T-helper 2 cell (primary cell): ENCODE measurements around the gene APLN.
A peak's percentile ranks its signal among the peaks of the same experiment; 100 is the strongest.

ENCODE experiments used
- DNase-seq, 5 experiments: peaks; one replicate each; pipeline versions ENCODE4 v3.0.0 to v3.0.0-alpha.2; 2012 to 2022

APLN gene

DNA sequence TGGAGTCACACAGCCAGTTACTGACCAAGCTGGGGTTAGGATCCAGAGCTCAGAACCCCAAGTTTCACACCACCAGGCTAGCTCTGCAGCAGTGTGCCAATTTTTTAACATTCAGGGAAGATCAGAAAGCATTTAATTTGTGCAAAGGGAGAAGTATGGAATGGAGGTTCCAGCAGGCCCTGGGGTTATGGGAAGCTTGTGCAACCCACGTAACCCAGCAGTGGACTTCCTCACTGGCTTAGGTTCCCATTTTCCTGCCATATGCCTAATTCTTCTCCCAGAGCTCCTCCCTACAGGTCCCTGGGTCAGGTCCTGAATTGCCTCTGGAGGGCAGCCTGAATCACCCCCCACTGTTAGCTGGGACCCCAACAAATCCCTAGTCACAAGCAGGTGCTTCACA lies 14.0 kb downstream of the APLN start:
- no peak for DNase-seq

DNA sequence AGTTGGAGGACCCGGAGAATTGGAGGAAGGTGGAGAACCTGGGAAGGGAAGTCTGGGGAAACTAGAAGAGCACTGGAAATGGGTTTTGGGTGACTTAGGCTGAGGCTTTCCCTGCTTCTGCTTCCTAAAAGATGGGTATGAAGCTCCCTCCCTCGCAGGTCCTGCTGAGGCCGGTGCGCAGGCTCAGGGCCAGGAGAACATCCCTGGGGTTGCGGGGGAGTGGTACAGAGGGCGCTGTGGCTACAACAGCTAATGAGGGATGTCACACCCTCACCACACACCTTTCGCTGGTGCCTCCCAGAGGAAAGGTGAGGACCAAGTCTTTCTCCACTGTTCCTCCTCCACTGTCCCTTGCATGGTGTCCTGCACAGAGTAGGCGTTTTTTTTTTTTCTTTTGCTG lies 15.8 kb downstream of the APLN start:
- no peak for DNase-seq

DNA sequence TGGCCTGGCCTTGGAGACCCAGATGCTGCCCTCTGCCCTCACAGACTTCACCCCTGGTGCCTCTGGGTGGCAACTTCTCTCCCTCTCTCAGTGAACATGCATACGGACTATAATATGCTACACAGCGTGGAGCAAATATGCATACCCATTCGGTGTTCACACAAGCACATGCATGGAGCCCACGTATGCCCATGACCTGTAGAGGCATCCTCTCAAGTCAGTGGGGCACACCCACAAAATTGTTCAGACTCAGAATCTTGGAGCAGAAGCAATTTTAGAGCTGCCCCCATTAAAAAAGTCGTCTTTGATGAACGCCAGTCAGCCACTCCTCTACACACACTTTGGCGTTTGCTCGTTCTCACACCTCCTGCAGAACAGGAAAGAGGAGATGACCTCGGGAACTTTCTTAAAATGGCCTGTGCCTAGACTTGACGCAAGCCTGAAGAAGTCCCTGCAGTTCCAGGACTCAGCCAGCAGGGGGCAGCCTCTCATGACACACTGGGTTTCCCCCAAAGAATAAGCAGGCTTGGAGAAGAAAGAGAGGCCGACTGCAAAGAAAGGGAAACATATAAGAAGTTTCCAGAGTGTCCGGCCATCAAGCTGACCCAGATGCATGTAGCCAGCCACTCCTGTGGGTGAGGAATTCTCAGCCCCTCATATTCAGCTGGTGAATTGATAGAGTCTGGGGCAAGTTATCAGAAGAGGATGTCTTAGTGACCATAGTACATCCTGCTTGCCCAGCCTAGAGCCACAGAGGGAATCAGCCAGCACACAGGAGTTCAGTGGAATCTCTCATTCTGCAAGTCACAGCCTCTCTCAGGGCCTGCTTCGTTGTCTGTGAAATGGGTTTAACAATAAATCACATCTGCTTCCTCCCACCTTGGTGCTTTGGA lies 17.3 kb downstream of the APLN start:
- peak; percentile 45 to 59 (median 58) for DNase-seq

DNA sequence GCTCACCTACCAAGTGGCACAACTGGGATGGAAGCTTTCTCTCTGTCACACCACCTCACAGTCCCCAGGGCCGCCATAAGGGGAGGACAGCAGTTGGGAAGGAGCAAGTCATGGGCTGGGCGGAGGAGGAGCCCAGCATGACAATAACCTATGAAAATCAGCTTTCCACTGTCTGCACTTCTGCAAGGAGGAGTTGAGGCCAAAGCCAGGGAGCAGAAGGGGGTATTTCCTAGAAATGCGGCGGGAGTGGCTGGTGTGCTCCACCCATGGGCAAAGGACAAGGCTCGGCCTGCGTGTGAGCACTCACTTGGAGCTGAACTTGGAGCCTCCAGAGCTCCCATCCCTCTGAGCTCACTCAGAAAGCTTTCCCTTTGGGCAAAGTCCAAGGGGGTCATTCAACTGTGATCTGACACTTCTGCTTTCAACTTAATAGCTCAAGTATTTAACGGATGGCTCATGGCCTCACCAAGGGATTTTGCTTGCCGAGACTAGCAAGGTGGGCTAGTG lies 18.5 kb downstream of the APLN start:
- DNase-seq, result no peak

DNA sequence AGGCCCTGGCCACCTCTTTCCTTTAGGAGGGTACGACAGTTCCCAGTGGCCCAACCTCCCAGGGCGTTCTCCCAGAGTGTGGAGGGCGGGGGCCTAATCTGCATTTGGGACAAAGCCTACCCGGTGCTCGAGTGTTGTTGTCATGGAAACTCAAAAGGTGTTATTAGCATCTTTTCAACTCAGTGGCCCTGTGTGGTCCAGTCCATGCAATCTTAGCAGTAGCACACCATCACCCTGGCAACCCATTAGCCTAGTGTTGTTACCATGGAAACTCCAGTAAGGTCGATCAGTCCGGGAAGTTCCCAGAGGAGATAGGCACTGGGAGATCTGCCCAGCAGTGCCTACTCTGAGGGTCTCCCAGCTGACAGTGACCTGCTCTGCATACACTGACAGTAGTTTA lies 20.2 kb downstream of the APLN start:
- DNase-seq, result no peak

DNA sequence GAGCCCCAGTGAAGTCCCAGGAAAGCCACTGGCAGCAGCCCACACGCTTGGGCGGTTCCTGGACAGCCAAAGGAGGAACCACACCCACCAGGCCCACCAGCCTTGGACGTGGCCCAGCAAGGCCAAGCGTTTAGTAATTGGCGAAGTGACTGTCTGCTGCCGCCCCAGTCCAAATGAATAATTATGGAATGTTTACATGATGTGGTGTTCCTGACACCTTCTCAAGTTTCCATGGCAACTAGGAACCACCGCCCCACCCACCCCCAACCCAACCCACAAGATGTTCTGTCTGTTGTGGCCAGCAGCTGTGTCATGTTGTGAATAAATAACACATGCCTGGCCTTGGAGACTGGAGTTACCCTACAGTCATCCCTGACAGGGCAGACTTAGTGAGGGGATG lies 22.3 kb downstream of the APLN start:
- no peak for DNase-seq

DNA sequence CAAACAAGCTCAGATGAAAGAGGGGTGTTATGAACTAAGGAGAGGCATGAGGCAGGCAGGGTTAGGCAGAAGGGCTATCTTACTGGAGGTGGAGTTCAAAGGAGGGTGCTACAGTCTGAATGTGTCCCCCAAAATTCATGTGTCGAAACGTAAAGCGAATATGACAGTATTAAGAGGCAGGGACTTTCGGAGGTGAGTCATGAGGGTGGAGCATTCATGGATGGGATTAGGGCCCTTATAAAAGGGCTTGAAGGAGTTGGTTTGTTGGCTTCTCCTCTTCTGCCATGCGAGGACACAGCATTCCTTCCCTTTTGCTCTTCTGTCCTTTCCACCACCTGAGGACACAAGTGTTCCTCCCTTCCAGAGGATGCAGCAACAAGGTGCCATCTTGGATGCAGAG lies 22.9 kb downstream of the APLN start:
- DNase-seq, result no peak

DNA sequence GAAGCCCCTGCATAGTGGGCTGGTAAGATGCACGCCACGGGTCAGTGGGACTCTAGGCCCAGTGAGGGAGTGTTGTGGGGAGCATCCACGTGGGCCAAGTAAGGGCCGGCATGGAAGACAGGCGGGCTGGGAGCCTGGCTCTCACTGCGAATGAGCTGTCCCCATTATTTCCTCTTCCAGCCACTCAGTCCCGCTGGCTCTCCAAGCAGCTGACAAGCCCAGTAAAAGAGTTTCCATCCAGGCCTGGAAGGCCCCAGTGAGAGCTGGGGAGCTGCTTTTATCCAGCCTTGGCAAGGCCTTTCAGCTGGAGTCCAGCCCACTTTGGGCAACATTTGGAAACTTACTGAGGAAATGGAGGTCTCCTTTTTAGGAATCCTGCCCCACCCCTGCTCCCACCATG lies 24.9 kb downstream of the APLN start:
- no peak for DNase-seq

DNA sequence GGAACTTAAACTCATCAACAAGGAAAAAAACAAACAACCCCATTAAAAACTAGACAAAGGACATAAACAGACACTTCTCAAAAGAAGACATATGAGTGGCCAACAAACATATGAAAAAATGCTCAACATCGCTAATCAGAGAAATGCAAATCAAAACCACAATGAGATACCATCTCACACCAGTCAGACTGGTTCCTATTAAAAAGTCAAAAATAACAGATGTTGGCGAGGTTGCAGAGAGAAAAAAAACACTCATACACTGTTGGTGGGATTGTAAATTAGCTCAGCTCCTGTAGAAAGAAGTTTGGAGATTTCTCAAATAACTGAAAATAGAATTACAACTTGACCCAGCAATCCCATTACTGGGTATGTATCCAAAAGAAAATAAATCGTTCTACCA lies 28.7 kb downstream of the APLN start:
- DNase-seq, result peak in 1 of 5 experiments; percentile 59

DNA sequence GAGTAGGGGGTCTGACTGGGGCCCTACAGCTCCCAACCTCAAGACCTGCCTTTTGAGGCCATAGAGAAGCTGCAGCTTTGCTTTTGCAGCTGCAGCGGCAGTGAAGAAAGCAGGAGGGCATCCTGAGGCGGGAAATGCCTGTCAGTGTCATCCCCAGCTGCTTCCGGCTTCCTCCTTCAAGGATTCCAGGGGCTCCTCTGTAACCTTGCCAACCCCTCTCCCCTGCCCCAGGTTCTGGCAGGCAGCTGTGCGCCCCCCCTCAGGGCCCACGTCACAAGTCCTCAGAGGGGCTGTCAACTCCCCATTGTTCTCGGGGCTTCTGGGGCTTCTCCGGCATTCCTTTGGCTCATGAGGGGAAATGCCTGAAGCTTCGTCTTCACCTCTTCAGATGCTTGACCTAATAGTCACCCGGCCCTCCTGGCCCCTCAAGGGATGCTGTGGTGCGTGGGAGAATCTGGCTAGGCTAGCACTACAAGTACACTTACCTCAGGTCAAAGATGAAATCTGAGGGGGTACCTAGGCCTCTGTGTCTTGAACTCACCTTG lies 31.9 kb downstream of the APLN start:
- DNase-seq, result no peak

DNA sequence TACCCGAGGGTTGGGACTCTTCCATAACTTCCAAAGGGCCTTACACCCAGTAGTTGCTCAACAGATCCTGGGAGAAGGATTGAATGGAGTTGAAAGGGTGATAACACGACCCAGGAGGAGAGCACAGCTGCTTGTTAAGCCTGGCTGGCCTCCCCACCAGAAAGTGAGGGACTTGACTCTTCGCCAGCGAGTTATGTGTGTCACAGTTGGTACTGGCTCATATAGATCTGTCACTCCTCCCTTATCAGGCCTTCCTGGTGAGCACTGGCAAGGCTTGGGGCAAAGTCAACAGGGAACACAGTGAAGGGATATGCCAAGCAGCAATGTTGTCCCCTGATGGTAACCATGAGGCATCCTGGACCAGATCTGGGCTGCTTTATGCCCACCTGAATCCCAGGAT lies 35.8 kb downstream of the APLN start:
- no peak for DNase-seq

DNA sequence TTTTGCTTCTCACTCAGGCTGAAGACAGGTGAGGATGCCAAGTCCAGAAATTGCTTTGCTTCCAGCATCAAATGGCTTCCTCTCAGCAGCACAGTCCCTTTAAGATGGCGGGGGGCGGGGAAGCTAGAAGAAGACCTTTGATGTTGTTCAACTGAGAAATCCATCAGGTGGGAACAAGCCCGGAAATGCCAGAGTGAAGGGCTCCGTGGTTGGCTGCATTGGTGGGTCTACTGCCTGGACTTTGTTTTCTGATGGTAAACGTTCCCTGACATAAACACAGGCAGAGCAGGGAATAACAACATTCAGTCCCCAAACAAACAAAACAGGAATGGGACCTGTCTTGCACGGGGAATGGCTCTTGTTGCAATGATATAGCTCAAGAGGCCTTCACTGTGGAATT lies 37.3 kb downstream of the APLN start:
- no peak for DNase-seq

DNA sequence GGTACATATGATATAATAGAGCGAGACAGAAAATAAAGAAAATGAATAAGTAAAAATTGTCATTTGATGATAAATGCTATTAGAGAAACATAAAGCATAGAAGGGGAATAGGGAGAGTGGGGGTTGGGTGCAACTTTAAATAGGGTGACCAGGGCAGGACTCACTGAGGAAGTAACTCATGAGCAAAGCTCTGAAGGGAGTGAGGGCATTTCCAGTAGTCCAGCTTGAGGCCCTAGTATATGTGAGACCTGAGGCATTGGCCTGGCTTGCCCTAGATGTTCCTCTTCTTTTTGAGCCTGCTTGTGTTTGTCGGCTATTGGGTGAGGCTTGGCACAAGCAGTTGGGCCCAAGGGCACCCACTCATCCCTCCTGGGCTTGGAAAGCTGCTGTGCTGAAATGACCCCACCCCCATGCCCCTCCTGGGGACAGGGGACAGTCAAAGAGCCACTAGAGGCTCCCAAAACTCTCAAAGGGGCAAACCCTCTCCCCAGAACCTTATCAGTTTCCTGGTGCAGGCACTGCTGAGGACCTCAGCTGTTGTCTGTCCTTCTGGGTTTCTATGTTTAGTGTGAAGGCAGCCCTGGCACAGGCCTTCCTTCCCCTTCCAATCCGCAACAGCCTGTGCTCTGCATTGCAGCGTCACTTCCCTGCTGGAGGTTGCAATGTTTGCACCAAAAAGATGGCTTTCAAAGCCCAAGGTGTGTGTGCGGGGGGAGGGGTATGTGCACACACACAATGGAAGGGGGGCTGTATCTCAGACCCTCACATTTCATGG lies 40.1 kb downstream of the APLN start:
- no peak for DNase-seq

DNA sequence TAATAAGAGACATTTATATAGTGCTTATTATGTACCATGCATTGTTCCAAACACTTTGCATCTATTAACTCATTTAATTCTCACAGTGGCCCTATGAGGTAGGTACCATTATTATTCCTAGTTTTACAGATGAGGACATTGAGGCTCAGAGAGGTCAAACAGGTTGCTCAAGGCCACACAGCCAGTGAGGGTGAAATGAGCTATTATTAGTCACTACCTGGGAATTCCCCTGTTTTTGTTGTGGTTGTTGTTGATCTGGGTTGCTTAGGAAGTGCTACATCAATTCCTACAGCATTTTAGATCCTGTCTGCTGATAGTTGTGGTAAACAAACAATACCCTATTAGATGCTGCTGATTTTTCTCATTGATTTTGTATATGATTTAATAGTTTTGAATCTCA lies 41.2 kb downstream of the APLN start:
- DNase-seq, result peak in 1 of 5 experiments; percentile 43

DNA sequence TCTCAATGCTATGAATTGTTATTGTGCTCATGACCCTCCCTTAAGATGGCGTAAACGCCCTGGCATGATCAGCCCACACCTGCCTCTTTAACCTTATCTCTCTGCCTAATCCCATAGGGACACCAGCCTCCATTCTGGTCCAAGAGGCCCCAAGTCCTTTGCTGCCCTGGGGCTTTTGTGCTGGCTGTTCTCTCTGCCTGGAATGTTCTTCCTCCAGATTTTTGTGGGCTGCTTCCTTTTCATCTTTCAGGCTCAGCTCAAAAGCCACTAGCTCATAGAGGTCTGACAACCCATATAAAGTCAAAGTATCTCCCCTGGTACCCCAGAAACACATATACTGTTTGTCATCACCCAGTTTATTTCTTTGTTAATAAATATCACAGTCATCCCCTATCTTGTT lies 42.4 kb downstream of the APLN start:
- no peak for DNase-seq

DNA sequence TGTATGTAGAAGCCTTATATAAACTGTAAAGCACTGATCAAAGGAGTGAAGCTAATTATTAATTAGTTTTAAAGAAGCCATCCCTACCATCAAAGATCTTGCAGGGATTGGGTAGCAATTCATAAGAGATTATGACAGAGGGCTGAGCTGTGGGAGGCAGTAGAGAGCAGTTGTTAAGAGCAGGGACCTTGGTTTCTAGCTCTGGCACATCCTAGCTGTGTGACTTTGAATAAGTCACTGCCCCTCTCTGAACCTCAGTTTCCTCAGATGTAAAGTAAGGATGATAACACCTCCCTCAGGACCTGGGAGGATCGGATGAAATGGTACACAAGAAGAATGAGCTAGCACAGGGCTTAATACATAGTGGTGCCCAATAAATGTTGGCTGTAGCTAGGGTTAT lies 45.4 kb downstream of the APLN start:
- DNase-seq, result peak in 1 of 5 experiments; percentile 11

DNA sequence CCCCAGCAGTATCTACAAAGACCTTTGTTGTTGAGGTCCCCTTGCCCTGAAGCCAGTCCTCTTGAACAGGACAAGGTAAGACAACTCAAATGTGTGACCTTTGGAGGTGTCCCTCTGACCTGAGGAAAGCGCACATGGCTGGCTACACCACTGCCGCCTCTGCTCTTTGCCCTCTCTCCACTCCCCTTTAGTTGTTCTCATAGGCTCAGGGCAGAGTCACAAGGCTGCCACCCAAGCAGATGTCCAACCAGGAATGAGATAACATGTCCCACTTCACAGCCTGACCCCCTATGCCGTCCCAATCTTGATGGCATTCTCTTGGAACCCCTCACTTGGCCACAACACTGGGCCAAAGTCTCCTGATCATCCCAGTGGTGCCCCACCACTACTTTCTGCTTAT lies 46.3 kb downstream of the APLN start:
- no peak for DNase-seq

DNA sequence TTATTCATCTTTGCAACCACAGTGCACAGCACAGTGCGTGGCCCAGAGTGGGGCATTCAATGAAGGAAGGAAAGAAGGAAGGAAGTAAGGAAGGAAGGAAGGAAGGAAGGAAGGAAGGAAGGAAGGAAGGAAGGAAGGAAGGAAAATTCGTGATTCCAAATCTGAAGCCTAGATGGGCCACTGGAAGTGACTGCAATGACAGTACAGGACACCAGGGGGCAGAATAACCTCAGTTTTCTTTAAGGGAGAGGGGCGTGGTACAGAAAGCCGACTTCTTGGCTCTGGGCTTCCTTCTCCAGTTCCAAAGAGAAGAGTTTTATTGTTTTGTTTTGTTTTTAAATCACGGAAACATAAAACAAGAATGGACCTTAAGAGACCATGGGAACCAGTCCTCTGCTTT lies 47.8 kb downstream of the APLN start:
- DNase-seq, result peak in 4 of 5 experiments; percentile 29 to 44 (median 34)

DNA sequence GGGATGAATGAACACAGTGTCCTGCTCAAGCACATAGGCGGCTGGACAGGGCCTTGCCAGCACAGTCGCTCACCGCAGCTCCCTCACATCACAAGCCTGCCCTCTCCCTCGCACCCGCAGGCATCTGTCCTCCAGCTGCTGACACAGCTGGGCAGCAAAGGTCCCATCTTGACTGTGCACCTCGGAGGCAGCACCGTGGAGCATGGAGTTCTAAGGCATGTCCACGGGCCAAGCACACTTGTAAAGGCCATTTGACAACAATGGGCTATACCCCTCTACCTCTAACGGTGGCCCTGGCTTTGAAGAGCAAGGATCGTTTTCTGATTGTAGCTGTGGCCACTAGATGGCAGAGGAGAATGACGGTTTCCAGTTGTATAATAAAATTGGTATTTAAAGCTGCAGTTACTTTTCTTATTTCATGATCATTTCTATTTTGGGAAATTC lies 53.8 kb downstream of the APLN start:
- DNase-seq, result peak in 1 of 5 experiments; percentile 32

DNA sequence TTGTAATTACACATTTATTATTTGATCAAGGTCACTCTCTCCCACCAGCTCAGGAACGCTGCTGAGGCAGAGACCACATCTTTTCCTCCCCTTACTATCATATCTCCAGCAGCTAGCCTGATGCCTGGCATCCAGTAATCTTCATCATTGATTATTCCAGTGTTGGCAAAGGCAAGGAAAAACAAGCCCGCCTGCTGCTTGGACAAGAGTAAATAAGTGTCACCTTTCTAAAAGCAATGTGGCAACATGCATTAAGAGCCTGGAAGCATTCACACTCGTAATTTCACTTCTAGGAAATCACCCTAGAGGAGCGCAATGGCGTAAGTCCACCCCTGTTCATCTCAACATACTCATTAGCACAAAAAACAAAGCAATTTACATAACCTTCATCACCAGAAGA lies 54.8 kb downstream of the APLN start:
- DNase-seq, result no peak

DNA sequence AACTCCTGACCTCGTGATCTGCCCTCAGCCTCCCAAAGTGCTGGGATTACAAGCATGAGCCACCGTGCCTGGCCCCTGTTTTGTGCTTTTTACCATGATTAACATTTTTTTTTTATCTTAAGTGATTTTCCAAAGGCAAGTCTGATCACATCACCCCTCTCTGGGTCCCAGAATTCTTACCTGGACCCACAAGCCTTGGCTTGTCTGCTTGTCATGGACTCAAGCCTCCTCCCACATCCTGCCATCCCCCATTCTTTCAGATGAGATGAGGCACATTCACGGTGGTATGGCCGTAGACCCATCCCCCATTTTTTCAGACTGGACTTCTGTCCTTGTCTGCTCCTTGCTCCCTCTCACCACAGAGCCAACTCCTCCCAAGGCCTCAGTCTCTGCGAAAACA lies 55.3 kb downstream of the APLN start:
- DNase-seq, result no peak

DNA sequence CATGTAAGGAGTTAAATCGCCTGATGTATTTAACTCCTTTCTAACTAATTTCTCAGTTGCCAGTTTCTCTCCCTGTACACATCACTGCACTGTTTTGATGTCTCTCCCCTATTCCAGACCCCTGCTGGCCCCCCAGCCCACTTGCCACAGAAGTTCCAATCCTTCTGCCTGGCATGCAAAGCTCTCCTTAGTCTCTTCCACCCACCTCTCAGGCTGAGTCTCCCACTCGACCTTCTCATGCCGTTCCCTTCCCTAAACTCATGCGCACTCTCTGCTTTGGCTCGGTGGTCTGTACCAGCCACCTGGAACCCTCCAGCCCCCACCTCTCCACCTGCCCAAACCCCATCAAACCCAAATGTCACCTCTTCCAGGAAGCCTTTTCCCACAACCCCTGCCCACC lies 56.9 kb downstream of the APLN start:
- no peak for DNase-seq

DNA sequence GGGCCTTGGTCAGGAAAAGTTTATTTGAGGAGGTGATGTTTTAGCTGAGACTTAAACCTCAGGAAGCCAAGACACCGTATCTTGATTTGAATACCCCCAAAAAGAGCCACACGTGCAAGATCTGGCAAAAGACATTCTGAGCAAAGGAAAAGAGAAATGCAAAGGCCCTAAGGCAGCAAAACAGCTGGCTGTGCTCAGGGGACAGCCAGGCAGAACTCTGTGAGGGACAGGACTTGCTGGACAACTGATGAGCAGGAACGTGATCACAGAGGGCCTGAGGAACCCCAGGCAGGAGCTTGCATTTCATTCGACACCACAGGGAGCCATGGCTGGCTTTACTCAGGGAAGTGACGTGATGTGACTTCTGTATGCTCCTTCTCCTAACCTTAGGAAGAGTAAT lies 58.7 kb downstream of the APLN start:
- DNase-seq, result no peak
